Peyer's patch (tissue), 4 donors: ENCODE data around the gene SLC51B.

Experiments used
- CTCF ChIP-seq, 6 experiments: fragments of 450-650 bp in 4 of 6; fragments of 200-600 bp in 2 of 6; sonication (generic) in 1 of 6; IDR thresholded peaks; one replicate each; pipeline ENCODE4 v1.5.1; 2017 to 2019; ENCODE audit warnings: antibody characterized with exemption in 6 of 6, mild to moderate bottlenecking in 3 of 6, moderate library complexity in 1 of 6
- POLR2A ChIP-seq, 2 donors: fragments of 450-650 bp; IDR thresholded peaks; one replicate each; pipeline ENCODE4 v1.5.1; 2017; ENCODE audit warnings: antibody characterized with exemption in 2 of 2, mild to moderate bottlenecking in 2 of 2, moderate library complexity in 2 of 2

- TF ChIP-seq CTCF (IDR thresholded peaks at IDR 0.05): no peak
- TF ChIP-seq POLR2A (IDR thresholded peaks at IDR 0.05): no peak
These were observed 27.4 kb downstream of the SLC51B start for GRCh38 chr15:65072617-65073016.
